Measurements from ENCODE around the gene TFAP2A.

DNA sequence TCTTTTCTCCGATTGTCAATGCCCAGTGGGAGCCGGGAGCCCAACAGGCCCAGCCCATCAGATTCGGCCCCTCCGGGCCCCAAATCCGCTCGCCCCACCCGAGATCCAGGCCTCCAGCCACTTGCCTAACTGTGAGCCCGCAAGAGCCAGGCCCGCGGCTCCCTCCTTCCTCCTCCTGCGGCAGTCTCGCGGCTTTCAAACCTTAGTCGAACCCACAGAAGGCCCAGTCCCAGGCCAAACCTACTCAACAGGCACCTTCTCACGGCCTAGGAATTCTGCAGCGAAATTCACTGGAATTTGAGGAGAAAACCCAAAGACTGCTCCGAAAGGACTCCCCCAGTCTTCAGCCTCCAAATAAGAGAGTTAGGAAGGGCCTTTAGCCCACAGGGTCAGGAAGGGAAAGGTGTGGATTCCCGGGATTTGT lies 2.8 kb upstream of the TFAP2A start:
- no peak for TF ChIP-seq POLR2A (IDR thresholded peaks at IDR 0.05; ENCODE audit: borderline replicate concordance, extremely low read depth, insufficient read depth, insufficient read length)
- TF ChIP-seq, protein P1, sequence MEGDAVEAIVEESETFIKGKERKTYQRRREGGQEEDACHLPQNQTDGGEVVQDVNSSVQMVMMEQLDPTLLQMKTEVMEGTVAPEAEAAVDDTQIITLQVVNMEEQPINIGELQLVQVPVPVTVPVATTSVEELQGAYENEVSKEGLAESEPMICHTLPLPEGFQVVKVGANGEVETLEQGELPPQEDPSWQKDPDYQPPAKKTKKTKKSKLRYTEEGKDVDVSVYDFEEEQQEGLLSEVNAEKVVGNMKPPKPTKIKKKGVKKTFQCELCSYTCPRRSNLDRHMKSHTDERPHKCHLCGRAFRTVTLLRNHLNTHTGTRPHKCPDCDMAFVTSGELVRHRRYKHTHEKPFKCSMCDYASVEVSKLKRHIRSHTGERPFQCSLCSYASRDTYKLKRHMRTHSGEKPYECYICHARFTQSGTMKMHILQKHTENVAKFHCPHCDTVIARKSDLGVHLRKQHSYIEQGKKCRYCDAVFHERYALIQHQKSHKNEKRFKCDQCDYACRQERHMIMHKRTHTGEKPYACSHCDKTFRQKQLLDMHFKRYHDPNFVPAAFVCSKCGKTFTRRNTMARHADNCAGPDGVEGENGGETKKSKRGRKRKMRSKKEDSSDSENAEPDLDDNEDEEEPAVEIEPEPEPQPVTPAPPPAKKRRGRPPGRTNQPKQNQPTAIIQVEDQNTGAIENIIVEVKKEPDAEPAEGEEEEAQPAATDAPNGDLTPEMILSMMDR (IDR thresholded peaks at IDR 0.05 in 2 of 3, conservative IDR thresholded peaks at IDR 0.05 in 1 of 3; ENCODE audit: borderline replicate concordance in 1 of 3, insufficient read depth in 1 of 3, low read depth in 2 of 3, low read length in 2 of 3), result no peak
- no peak for TF ChIP-seq CEBPB (IDR thresholded peaks at IDR 0.05; ENCODE audit: low read depth)
- TF ChIP-seq, protein P2, sequence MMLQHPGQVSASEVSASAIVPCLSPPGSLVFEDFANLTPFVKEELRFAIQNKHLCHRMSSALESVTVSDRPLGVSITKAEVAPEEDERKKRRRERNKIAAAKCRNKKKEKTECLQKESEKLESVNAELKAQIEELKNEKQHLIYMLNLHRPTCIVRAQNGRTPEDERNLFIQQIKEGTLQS (IDR thresholded peaks at IDR 0.05), result no peak
- no peak for TF ChIP-seq ZFX (IDR thresholded peaks at IDR 0.05)
- TF ChIP-seq RAD21 (IDR thresholded peaks at IDR 0.05; ENCODE audit: low read depth), result no peak
- no peak for TF ChIP-seq TCF7L2 (IDR thresholded peaks at IDR 0.05; ENCODE audit: borderline replicate concordance, extremely low read depth, insufficient read depth, insufficient read length)
- TF ChIP-seq, protein P3, sequence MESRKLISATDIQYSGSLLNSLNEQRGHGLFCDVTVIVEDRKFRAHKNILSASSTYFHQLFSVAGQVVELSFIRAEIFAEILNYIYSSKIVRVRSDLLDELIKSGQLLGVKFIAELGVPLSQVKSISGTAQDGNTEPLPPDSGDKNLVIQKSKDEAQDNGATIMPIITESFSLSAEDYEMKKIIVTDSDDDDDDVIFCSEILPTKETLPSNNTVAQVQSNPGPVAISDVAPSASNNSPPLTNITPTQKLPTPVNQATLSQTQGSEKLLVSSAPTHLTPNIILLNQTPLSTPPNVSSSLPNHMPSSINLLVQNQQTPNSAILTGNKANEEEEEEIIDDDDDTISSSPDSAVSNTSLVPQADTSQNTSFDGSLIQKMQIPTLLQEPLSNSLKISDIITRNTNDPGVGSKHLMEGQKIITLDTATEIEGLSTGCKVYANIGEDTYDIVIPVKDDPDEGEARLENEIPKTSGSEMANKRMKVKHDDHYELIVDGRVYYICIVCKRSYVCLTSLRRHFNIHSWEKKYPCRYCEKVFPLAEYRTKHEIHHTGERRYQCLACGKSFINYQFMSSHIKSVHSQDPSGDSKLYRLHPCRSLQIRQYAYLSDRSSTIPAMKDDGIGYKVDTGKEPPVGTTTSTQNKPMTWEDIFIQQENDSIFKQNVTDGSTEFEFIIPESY (IDR thresholded peaks at IDR 0.05; ENCODE audit: extremely low read depth, insufficient replicate concordance, low read length), result no peak
- TF ChIP-seq POLR2AphosphoS5 (IDR thresholded peaks at IDR 0.05; ENCODE audit: low read depth, low read length), result no peak
- TF ChIP-seq EZH2 (IDR thresholded peaks at IDR 0.05), result no peak
